ENCODE results near the gene PRMT1.
A peak's percentile ranks its signal among the peaks of the same experiment; 100 is the strongest.

PRMT1 gene

GRCh38 chr19:49664171-49665035 lies 12.7 kb upstream of the PRMT1 start:
- DNase-seq: peak; percentile 85 to 97 (median 94)
- intact Hi-C loops (cut with DNase I): loop anchor here (10.0 kb wide), 1 partner anchor 70 kb away; the partner anchor contains the start of gene PRR12

- no peak for DNase-seq
- intact Hi-C loops (cut with DNase I): loop anchor here (10.0 kb wide), 1 partner anchor 70 kb away; the partner anchor contains the start of gene PRR12
These were observed 12.1 kb upstream of the PRMT1 start for GRCh38 chr19:49665036-49665350.

GRCh38 chr19:49665351-49666119 lies 11.5 kb upstream of the PRMT1 start, which contains the start of the genes BCL2L12 and IRF3:
Gene BCL2L12 (plus strand): TSS chr19:49665933. CDS start chr19:49666693, 760 bp downstream.
Gene IRF3 (minus strand): TSS chr19:49665857. CDS start chr19:49664838, 1,019 bp downstream.
- DNase-seq: peak; percentile 92 to 100 (median 98)
- intact Hi-C loops (cut with DNase I): loop anchor here (10.0 kb wide), 1 partner anchor 71 kb away; the partner anchor contains the start of gene PRR12

- DNase-seq: no peak
- intact Hi-C loops (cut with DNase I): loop anchor here (10.0 kb wide), 1 partner anchor 71 kb away; the partner anchor contains the start of gene PRR12
These were observed 11.0 kb upstream of the PRMT1 start for GRCh38 chr19:49666120-49666444.

- no peak for DNase-seq
- intact Hi-C loops (cut with DNase I): loop anchor here (10.0 kb wide), 1 partner anchor 73 kb away; the partner anchor contains the start of gene PRR12
These were observed 9.6 kb upstream of the PRMT1 start for GRCh38 chr19:49667473-49667872.

- intact Hi-C loops (cut with DNase I): loop anchor here (10.0 kb wide), 1 partner anchor 75 kb away; the partner anchor contains the start of gene PRR12
- no peak for DNase-seq
These were observed 7.6 kb upstream of the PRMT1 start for GRCh38 chr19:49669516-49669915.

GRCh38 chr19:49672131-49672919 lies 4.7 kb upstream of the PRMT1 start:
- intact Hi-C loops (cut with DNase I): no loop called here
- DNase-seq: peak; percentile 57 to 90 (median 82)

GRCh38 chr19:49676136-49676783 lies 811 bp upstream of the PRMT1 start:
- peak in 22 of 42 donors; percentile 12 to 92 (median 82) for DNase-seq
- intact Hi-C loops (cut with DNase I): loop anchor here (2.0 kb wide), 1 partner anchor 35 kb away; the partner anchor contains the start of gene RRAS

GRCh38 chr19:49676784-49677230 lies 264 bp upstream of the PRMT1 start:
- peak; percentile 99 to 100 (median 100) for DNase-seq
- intact Hi-C loops (cut with DNase I): loop anchor here (2.0 kb wide), 1 partner anchor 36 kb away; the partner anchor contains the start of gene RRAS

GRCh38 chr19:49677901-49678674 lies 1.0 kb downstream of the PRMT1 start:
- DNase-seq: peak; percentile 55 to 86 (median 71)
- intact Hi-C loops (cut with DNase I): loop anchor here (2.0 kb wide), 1 partner anchor 37 kb away; the partner anchor contains the start of gene RRAS

GRCh38 chr19:49678985-49679770 lies 2.1 kb downstream of the PRMT1 start:
- no peak for DNase-seq
- intact Hi-C loops (cut with DNase I): no loop called here

GRCh38 chr19:49679771-49680413 lies 2.8 kb downstream of the PRMT1 start:
- DNase-seq: no peak

GRCh38 chr19:49680421-49681351 lies 3.6 kb downstream of the PRMT1 start:
- intact Hi-C loops (cut with DNase I): no loop called here
- peak; percentile 71 to 97 (median 92) for DNase-seq

More at GRCh38 chr19:49679771-49680413, 2.8 kb downstream of the PRMT1 start:
- intact Hi-C loops (cut with DNase I): no loop called here

GRCh38 chr19:49681830-49682229 lies 4.8 kb downstream of the PRMT1 start:
- DNase-seq: no peak
- intact Hi-C loops (cut with DNase I): no loop called here

- peak in 1 of 42 donors; percentile 31 for DNase-seq
- intact Hi-C loops (cut with DNase I): no loop called here
These were observed 5.2 kb downstream of the PRMT1 start for GRCh38 chr19:49682274-49682673.
